OCI-LY7 (cell line): ENCODE measurements around the gene TMEM135.
"Not testable (repeated sequence)": the region's sequence is repeated elsewhere in the genome, so short reads cannot be mapped to it uniquely, and the experiment has no call there.

Source experiments
- CTCF ChIP-seq: fragments of 200-600 bp; sonication (generic); conservative IDR thresholded peaks from 2 replicates; pipeline ENCODE4 v1.5.1; 2014; ENCODE audit warnings: mild to moderate bottlenecking, antibody characterized with exemption, low read length, moderate library complexity, mixed read lengths
- EZH2phosphoT487 ChIP-seq: fragments of 200-600 bp; sonication (generic); IDR thresholded peaks from 2 replicates; pipeline ENCODE4 v1.6.1; 2018; ENCODE audit warnings: low read depth, borderline replicate concordance, mild to moderate bottlenecking, mixed run types, antibody characterized with exemption, low read length, moderate library complexity, mixed read lengths

GRCh38 chr11:87188396-87188795 is 150.7 kb downstream of the TMEM135 start:
- not testable (repeated sequence) for TF ChIP-seq CTCF, EZH2phosphoT487
